Measurements from ENCODE around the gene GFY. TPM values are rescaled to one million over a fixed set of nuclear protein-coding genes. Genes with fewer than 3 reads are reported as not detected.

GFY gene
- total and polyA plus RNA-seq, 9 of the 15 experiments (the other 6 are each of a cell fraction or from before 2014, with no cell fraction given) = 0.06 to 0.40 (median 0.19) TPM; not detected in 3

GRCh38 chr19:49422407-49423070 is 2.6 kb upstream of the GFY start (continued):
- no peak for TF ChIP-seq CEBPZ (IDR thresholded peaks at IDR 0.05; ENCODE audit: borderline replicate concordance, low read depth, low read length)
- no peak for TF ChIP-seq TRIM28 (IDR thresholded peaks at IDR 0.05)
- TF ChIP-seq ZNF445 (CRISPR knock-in tag; IDR thresholded peaks at IDR 0.05; ENCODE audit: low read depth) = no peak
- no peak for TF ChIP-seq XRCC4 (IDR thresholded peaks at IDR 0.05; ENCODE audit: extremely low read depth, insufficient read depth, insufficient read length)
- TF ChIP-seq KAT8 (IDR thresholded peaks at IDR 0.05; ENCODE audit: low read depth) = no peak
- TF ChIP-seq GTF2F1 (IDR thresholded peaks at IDR 0.05; ENCODE audit: low read depth, low read length) = no peak
- TF ChIP-seq MBD1 (CRISPR knock-in tag; IDR thresholded peaks at IDR 0.05) = no peak
- TF ChIP-seq ZNF586 (CRISPR knock-in tag; conservative IDR thresholded peaks at IDR 0.05) = no peak
- TF ChIP-seq ZNF740 (CRISPR knock-in tag; IDR thresholded peaks at IDR 0.05) = no peak
- TF ChIP-seq ZNF740 (tag; IDR thresholded peaks at IDR 0.05) = no peak
- 0 out of 2 replicates have a peak, but pooled peaks have one; percentile 9 for TF ChIP-seq TEAD4 (IDR thresholded peaks at IDR 0.05; ENCODE audit: low read length)
- TF ChIP-seq TEAD4 (CRISPR knock-in tag; IDR thresholded peaks at IDR 0.05; ENCODE audit: borderline replicate concordance) = no peak
- no peak for TF ChIP-seq NCOA6 (IDR thresholded peaks at IDR 0.05)
- TF ChIP-seq SOX6 (IDR thresholded peaks at IDR 0.05) = no peak
- TF ChIP-seq RBM25 (IDR thresholded peaks at IDR 0.05; ENCODE audit: low read depth, low read length, severe bottlenecking) = peak; percentile 23
- TF ChIP-seq CTBP1 (IDR thresholded peaks at IDR 0.05; ENCODE audit: borderline replicate concordance) = peak; percentile 100
- TF ChIP-seq COPS2 (conservative IDR thresholded peaks at IDR 0.05) = no peak
- no peak for TF ChIP-seq ZNF644 (tag; IDR thresholded peaks at IDR 0.05; ENCODE audit: low read depth)
- TF ChIP-seq MCM3 (IDR thresholded peaks at IDR 0.05) = no peak
- no peak for TF ChIP-seq TEAD2 (tag; IDR thresholded peaks at IDR 0.05)
- TF ChIP-seq FOXA1 (IDR thresholded peaks at IDR 0.05; ENCODE audit: borderline replicate concordance) = no peak
- peak; percentile 79; the same call in 1 of the 2 replicates for TF ChIP-seq ZNF511 (CRISPR knock-in tag; IDR thresholded peaks at IDR 0.05)
